Myocyte (in vitro differentiated cells): Measurements from ENCODE around the gene TMIE. TPM values are rescaled to one million over a fixed set of nuclear protein-coding genes. Genes with fewer than 3 reads are reported as not detected.

Source experiments
- DNase-seq: peaks from one replicate; pipeline ENCODE4 v3.0.0-alpha.2; 2012; ENCODE audit warnings: low read depth
- total RNA-seq: library from RNA; depleted of rRNA; stranded (reverse); fragments of >200 nt; gene quantifications from 2 replicates; pipeline ENCODE4 v1.2.3, GENCODE V29; 2014

TMIE gene
- total RNA-seq, 1 donor from 2014 or later = 0.43 TPM

DNA sequence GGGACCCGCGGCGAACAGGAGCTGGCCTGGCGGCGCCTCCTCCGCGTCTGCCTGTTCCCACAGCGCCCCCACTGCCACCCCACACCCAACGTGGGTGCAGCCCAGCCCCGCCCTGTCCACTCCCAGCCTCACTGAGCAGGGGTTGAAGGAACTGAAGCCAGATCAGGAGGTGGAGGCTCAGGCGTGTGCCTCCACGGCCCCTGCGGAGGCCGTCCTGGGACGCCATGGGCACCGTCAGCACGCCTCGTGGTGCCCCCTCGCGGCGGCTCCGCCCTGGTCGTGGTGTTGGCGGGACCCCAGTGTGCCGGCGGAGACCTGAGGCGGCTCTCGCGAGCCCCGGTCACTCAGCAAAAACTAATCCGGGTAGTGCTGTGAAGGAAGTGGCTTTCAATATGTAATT, 55.5 kb downstream of the TMIE start:
- no peak for DNase-seq

DNA sequence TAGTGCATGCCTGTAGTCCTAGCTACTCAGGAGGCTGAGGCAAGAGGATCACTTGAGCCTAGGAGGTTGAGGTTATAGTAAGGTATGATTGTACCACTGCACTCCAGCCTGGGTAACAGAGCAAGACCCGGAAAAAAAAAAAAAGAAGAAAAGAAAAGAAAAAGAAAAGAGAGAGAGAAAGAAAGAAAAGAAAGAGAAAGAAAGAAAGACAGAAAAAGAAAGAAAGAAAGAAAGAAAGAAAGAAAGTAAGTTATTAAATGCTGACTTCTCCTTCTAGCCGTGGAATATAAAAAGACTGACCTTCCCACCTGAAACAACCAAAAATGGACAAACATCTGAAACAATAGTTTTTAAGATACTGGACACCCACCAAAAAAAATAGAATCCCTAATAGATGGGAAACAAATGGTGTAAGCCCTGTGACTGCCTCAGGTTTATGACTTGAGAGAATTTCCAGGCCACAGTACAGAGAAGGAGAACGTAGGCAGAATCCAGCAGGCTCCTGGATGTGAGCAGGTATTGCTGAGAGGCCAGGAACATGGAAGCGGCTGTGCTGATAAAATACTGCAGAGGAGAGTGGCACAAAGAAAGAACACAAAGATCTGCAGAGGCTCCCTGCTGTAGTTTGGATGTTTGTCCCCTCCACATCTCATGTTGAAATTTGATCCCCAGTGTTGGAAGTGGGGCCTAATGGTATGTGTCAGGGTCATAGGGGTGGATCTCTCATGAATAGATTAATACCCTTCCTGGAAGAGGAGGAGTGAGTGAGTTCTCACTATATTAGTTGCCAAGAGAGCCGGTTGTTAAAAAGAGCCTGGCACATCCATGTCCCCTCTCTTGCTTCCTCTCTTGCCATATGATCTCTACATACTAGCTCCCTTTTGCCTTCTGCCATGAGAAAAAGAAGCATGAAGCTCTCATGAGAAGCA, 58.3 kb downstream of the TMIE start:
- no peak for DNase-seq

Other genes starting within 250 kb of the TMIE start
- gene LTF, start 236.5 kb upstream of the TMIE start, total RNA-seq = 2.2 and 5.6 TPM in 2 replicates
- gene RTP3, start 203.4 kb upstream of the TMIE start, total RNA-seq = not detected in 2 replicates
- 7.0 and 8.2 TPM in 2 replicates for gene LRRC2, start 135.1 kb upstream of the TMIE start, total RNA-seq
- not detected in 2 replicates for gene FAM240A, start 88.9 kb upstream of the TMIE start, total RNA-seq
- gene ALS2CL, start 7.7 kb upstream of the TMIE start, total RNA-seq = 15.0 and 19.6 TPM in 2 replicates
- gene PRSS50, start 16.5 kb downstream of the TMIE start, total RNA-seq = 0.45 and 0.68 TPM in 2 replicates
- gene MYL3, start 162.1 kb downstream of the TMIE start, total RNA-seq = 4.5 and 7.8 TPM in 2 replicates
- 5.6 and 5.7 TPM in 2 replicates for gene PTH1R, start 176.3 kb downstream of the TMIE start, total RNA-seq